HG03097 (cell line): ENCODE measurements around the gene MBNL1.
"Not testable (repeated sequence)": the region's sequence is repeated elsewhere in the genome, so short reads cannot be mapped to it uniquely, and the experiment has no call there.

ENCODE experiments used
- ATAC-seq: cut with Tn5 transposase; IDR thresholded peaks from one replicate; pipeline ENCODE4 v1.9.1; 2021; ENCODE audit not compliant: unreplicated experiment, low FRiP score

Gene MBNL1

GRCh38 chr3:152395764-152396163, 127.0 kb downstream of the MBNL1 start:
- ATAC-seq, result no peak

GRCh38 chr3:152396867-152397266, 128.1 kb downstream of the MBNL1 start:
- no peak for ATAC-seq

- ATAC-seq, result not testable (repeated sequence)
These were observed 128.6 kb downstream of the MBNL1 start for GRCh38 chr3:152397348-152397747.

- no peak for ATAC-seq
These were observed 129.8 kb downstream of the MBNL1 start for GRCh38 chr3:152398495-152398894.

- no peak for ATAC-seq
These were observed 130.6 kb downstream of the MBNL1 start for GRCh38 chr3:152399374-152399773.

GRCh38 chr3:152400887-152401286, 132.2 kb downstream of the MBNL1 start:
- no peak for ATAC-seq

GRCh38 chr3:152402695-152403451, 134.1 kb downstream of the MBNL1 start:
- no peak for ATAC-seq

- ATAC-seq, result no peak
These were observed 134.9 kb downstream of the MBNL1 start for GRCh38 chr3:152403632-152404066.

GRCh38 chr3:152404976-152405375, 136.2 kb downstream of the MBNL1 start:
- ATAC-seq, result no peak

GRCh38 chr3:152405915-152406802, 137.4 kb downstream of the MBNL1 start:
- ATAC-seq, result no peak

- no peak for ATAC-seq
These were observed 144.5 kb downstream of the MBNL1 start for GRCh38 chr3:152413240-152413639.

- no peak for ATAC-seq
These were observed 148.3 kb downstream of the MBNL1 start for GRCh38 chr3:152416808-152417580.

- no peak for ATAC-seq
These were observed 151.0 kb downstream of the MBNL1 start for GRCh38 chr3:152419748-152420147.

- no peak for ATAC-seq
These were observed 152.4 kb downstream of the MBNL1 start for GRCh38 chr3:152421162-152421561.

GRCh38 chr3:152426393-152426792, 157.7 kb downstream of the MBNL1 start:
- ATAC-seq, result no peak

- no peak for ATAC-seq
These were observed 159.8 kb downstream of the MBNL1 start for GRCh38 chr3:152428577-152428976.

GRCh38 chr3:152430223-152431002, 161.7 kb downstream of the MBNL1 start:
- ATAC-seq, result no peak

- no peak for ATAC-seq
These were observed 165.4 kb downstream of the MBNL1 start for GRCh38 chr3:152434142-152434541.

- not testable (repeated sequence) for ATAC-seq
These were observed 166.5 kb downstream of the MBNL1 start for GRCh38 chr3:152435210-152435609.
